GM23248 (cell line): ENCODE measurements around the gene NUP93. TPM values are rescaled to one million over a fixed set of nuclear protein-coding genes. Genes with fewer than 3 reads are reported as not detected.
"Not testable (repeated sequence)": the region's sequence is repeated elsewhere in the genome, so short reads cannot be mapped to it uniquely, and the experiment has no call there.

Source experiments
- DNase-seq: peaks from one replicate; pipeline ENCODE4 v3.0.0-alpha.2; 2015
- H2AFZ ChIP-seq: fragments of 200-600 bp; sonication (generic); 2 replicates; pipeline ENCODE4 v1.6.1; 2016; ENCODE audit warnings: antibody characterized with exemption
- H3F3A ChIP-seq: fragments of 200-600 bp; sonication (generic); 2 replicates; pipeline ENCODE4 v1.6.1; 2016; ENCODE audit warnings: mild to moderate bottlenecking, antibody characterized with exemption, mixed run types; ENCODE audit not compliant: insufficient read depth
- H3K27ac ChIP-seq: fragments of 200-600 bp; sonication (generic); 2 replicates; pipeline ENCODE4 v1.5.1; 2016; ENCODE audit warnings: mild to moderate bottlenecking
- H3K27me3 ChIP-seq: fragments of 200-600 bp; sonication (generic); replicated peaks from 2 replicates; pipeline ENCODE4 v1.6.1; 2016; ENCODE audit warnings: mild to moderate bottlenecking; ENCODE audit not compliant: insufficient read depth
- H3K36me3 ChIP-seq: fragments of 200-600 bp; sonication (generic); 2 replicates; pipeline ENCODE4 v1.6.1; 2016; ENCODE audit warnings: low read depth, mild to moderate bottlenecking
- H3K4me1 ChIP-seq: fragments of 200-600 bp; sonication (generic); 2 replicates; pipeline ENCODE4 v1.6.1; 2016; ENCODE audit warnings: mild to moderate bottlenecking; ENCODE audit not compliant: insufficient read depth
- H3K4me2 ChIP-seq: fragments of 200-600 bp; sonication (generic); one replicate; pipeline ENCODE4 v1.6.1; 2016; ENCODE audit warnings: mild to moderate bottlenecking; ENCODE audit not compliant: unreplicated experiment
- H3K4me3 ChIP-seq: fragments of 200-600 bp; sonication (generic); 2 replicates; pipeline ENCODE4 v1.5.1; 2016; ENCODE audit warnings: mild to moderate bottlenecking
- H3K79me2 ChIP-seq: fragments of 200-600 bp; sonication (generic); 2 replicates; pipeline ENCODE4 v1.6.1; 2016; ENCODE audit warnings: mild to moderate bottlenecking; ENCODE audit not compliant: insufficient read depth
- H3K9ac ChIP-seq: fragments of 200-600 bp; sonication (generic); 2 replicates; pipeline ENCODE4 v1.6.1; 2016; ENCODE audit warnings: mild to moderate bottlenecking
- H3K9me2 ChIP-seq: fragments of 200-600 bp; sonication (generic); 2 replicates; pipeline ENCODE4 v1.6.1; 2016; ENCODE audit warnings: mixed run types, mild to moderate bottlenecking, moderate library complexity; ENCODE audit not compliant: insufficient read depth
- H3K9me3 ChIP-seq: fragments of 200-600 bp; sonication (generic); one replicate; pipeline ENCODE4 v1.6.1; 2017; ENCODE audit warnings: low read depth
- H4K20me1 ChIP-seq: fragments of 200-600 bp; sonication (generic); 2 replicates; pipeline ENCODE4 v1.6.0; 2016; ENCODE audit not compliant: insufficient read depth
- EZH2 ChIP-seq: fragments of 200-600 bp; sonication (generic); IDR thresholded peaks from 2 replicates; pipeline ENCODE4 v1.6.1; 2018; ENCODE audit warnings: antibody characterized with exemption, mild to moderate bottlenecking; ENCODE audit not compliant: insufficient read depth, poor library complexity, severe bottlenecking
- EZH2phosphoT487 ChIP-seq: fragments of 200-600 bp; sonication (generic); IDR thresholded peaks from 2 replicates; pipeline ENCODE4 v1.6.1; 2018; ENCODE audit warnings: antibody characterized with exemption, moderate library complexity, mild to moderate bottlenecking, low read depth; ENCODE audit not compliant: insufficient read depth
- WGBS, 2 experiments: methylation state at CpG; one replicate each; pipeline ENCODE4 v1.1.6; 2015 to 2017; ENCODE audit warnings: low lambda C conversion rate in 2 of 2, low coverage in 1 of 2; ENCODE audit errors: missing lambda C conversion rate in 2 of 2; 5-methylcytosine and 5-hydroxymethylcytosine counted together
- in situ Hi-C: fragments of 300-500 bp; cut with MboI; formaldehyde crosslinking; loops from 2 replicates; pipeline ENCODE4 v1.15.0; 2020
- polyA plus RNA-seq: library from polyadenylated mRNA; unstranded; fragments of >200 nt; fragmentation: Nextera tagmentation; extraction: Ambion mirVana; gene quantifications from 2 replicates; pipeline ENCODE4 v1.2.1, GENCODE V29; 2016
- total RNA-seq: library from RNA; depleted of rRNA; stranded (reverse); fragments of >200 nt; shearing (Covaris generic); gene quantifications from 2 replicates; pipeline ENCODE4 v1.2.3, GENCODE V29; 2014

Gene NUP93
- total and polyA plus RNA-seq, 2 experiments from 2014 or later = 47.1 to 51.2 TPM

DNA sequence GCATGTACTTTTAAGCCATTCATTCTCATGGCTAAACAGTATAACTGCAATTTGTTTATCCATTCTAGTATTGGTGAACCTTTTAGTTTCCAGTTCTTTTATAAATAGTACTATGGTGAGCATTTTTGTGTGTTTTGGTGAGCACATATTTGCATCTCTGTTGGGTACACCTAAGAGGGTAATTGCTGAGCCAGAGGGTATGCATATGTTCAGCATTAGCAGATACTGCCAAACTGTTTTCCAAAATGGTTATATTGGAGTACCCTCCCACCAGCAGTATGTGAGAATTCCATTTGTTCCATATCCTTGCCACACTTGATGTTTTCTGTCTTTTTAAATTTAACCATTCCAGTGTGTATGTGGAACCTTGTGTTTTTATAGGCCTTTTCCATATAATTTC, 81.0 kb downstream of the NUP93 start:
- Histone ChIP-seq H3K9ac (no peak overlapping the region), H3K27me3 (no peaks in the 10 kb centered on the region), H3K4me1 (peaks cover 18% of the 10 kb centered on the region), H4K20me1 (no peaks in the 10 kb centered on the region), H3K9me3 (no peaks in the 10 kb centered on the region), H3K4me3 (no peak overlapping the region), H3F3A (0 out of 2 replicates have a peak, but pooled peaks cover 4% of the 10 kb centered on the region), H3K27ac (no peak overlapping the region), H3K79me2 (peaks cover 2% of the 10 kb centered on the region; the same call in 1 of the 2 replicates), H3K9me2 (no peaks in the 10 kb centered on the region), H3K36me3 (0 out of 2 replicates have a peak, but pooled peaks cover 7% of the 10 kb centered on the region), H2AFZ (no peak overlapping the region), H3K4me2 (no peak overlapping the region)
- no peak for TF ChIP-seq EZH2
- TF ChIP-seq EZH2phosphoT487 = no peak
- no peak for DNase-seq
- in situ Hi-C loops = no loop called here

GRCh38 chr16:56811602-56812001, 81.7 kb downstream of the NUP93 start:
- DNase-seq, H3K79me2 ChIP-seq, H2AFZ ChIP-seq, H3K4me2 ChIP-seq, H3K4me3 ChIP-seq, H3K36me3 ChIP-seq, in situ Hi-C loops, H3K27me3 ChIP-seq, H3K27ac ChIP-seq, H3K9ac ChIP-seq, H3F3A ChIP-seq, H3K9me2 ChIP-seq, H4K20me1 ChIP-seq, H3K9me3 ChIP-seq: not testable (repeated sequence)
- H3K4me1 ChIP-seq = peaks cover 18% of the 10 kb centered on the region
- WGBS, 2 experiments = 95 to 96% methylated on average over 5 of the region's 5 CpGs

DNA sequence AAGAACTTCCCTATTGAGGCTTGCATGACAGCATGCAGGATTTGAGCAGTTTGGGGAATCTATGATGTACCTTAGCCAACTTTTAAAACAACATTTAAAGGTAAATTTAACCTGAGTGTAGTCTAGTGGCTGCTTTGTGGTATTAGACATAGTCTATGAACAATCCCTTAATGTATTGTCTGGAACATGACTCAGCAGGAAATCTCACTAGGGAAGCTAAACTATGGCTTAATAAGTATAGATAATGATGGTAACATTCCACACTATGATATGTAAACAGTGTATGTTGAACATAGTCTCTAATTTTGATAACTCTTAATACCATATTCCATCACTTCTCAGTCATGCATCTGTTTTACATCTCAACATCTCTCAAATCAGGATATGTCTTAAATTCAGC, 83.0 kb downstream of the NUP93 start:
- peak overlapping the region; percentile 19 for H3K4me2 ChIP-seq
- H4K20me1 ChIP-seq = no peaks in the 10 kb centered on the region
- TF ChIP-seq EZH2phosphoT487 (no peak), EZH2 (no peak)
- H3K9ac ChIP-seq = no peak overlapping the region
- H3K79me2 ChIP-seq = peaks cover 5% of the 10 kb centered on the region; the same call in 1 of the 2 replicates
- H3K36me3 ChIP-seq = 0 out of 2 replicates have a peak, but pooled peaks cover 3% of the 10 kb centered on the region
- H3K27ac ChIP-seq = no peak overlapping the region
- H3K9me2 ChIP-seq = no peaks in the 10 kb centered on the region
- H3K9me3 ChIP-seq = no peaks in the 10 kb centered on the region
- H3K4me3 ChIP-seq = no peak overlapping the region
- DNase-seq = peak; percentile 56
- no peak overlapping the region for H2AFZ ChIP-seq
- in situ Hi-C loops = no loop called here
- no peaks in the 10 kb centered on the region for H3F3A ChIP-seq
- H3K27me3 ChIP-seq = no peaks in the 10 kb centered on the region
- peaks cover 9% of the 10 kb centered on the region for H3K4me1 ChIP-seq

- Histone ChIP-seq H3K9me2 (no peaks in the 10 kb centered on the region), H3K9ac (no peak overlapping the region), H3K79me2 (peaks cover 5% of the 10 kb centered on the region; the same call in 1 of the 2 replicates), H4K20me1 (no peaks in the 10 kb centered on the region), H3K27ac (no peak overlapping the region), H3K36me3 (0 out of 2 replicates have a peak, but pooled peaks cover 4% of the 10 kb centered on the region), H3K27me3 (no peaks in the 10 kb centered on the region), H3K9me3 (no peaks in the 10 kb centered on the region), H3K4me3 (no peak overlapping the region), H2AFZ (no peak overlapping the region), H3K4me1 (peaks cover 9% of the 10 kb centered on the region), H3F3A (no peaks in the 10 kb centered on the region), H3K4me2 (no peak overlapping the region)
- WGBS, 2 experiments = 88 to 95% methylated on average over 9 of the region's 9 CpGs
- in situ Hi-C loops = no loop called here
- no peak for TF ChIP-seq EZH2
- TF ChIP-seq EZH2phosphoT487 = no peak
- no peak for DNase-seq
These were observed 84.9 kb downstream of the NUP93 start for GRCh38 chr16:56814537-56815432.
